ENCODE data around the gene BEND3. TPM values are rescaled to one million over a fixed set of nuclear protein-coding genes. Genes with fewer than 3 reads are reported as not detected.

Gene BEND3
- total RNA-seq, 1 experiment from 2014 or later = 70.2 TPM

- no peaks in the 10 kb centered on the region for H3K9me3 Mint-ChIP-seq
- Histone ChIP-seq H3T11ph (ENCODE audit: low read length) (no peak overlapping the region), H2AK5ac (ENCODE audit: insufficient read length, low read length) (no peak overlapping the region), H3K4me1 (ENCODE audit: insufficient read depth, low read length) (no peaks in the 10 kb centered on the region), H4K8ac (replicated peaks; ENCODE audit: insufficient read length, low read depth, low read length) (no peak overlapping the region), H3K18ac (ENCODE audit: insufficient read length, low read depth, low read length) (no peak overlapping the region), H3K4me2 (ENCODE audit: insufficient read depth, insufficient read length, low read length) (no peak overlapping the region), H3K79me1 (ENCODE audit: insufficient read depth, low read depth, low read length, poor library complexity, severe bottlenecking) (no peaks in the 10 kb centered on the region), H4K20me1 (ENCODE audit: control insufficient read depth, insufficient read depth, insufficient read length) (no peaks in the 10 kb centered on the region), H3K27ac (ENCODE audit: insufficient read length, low read depth, low read length) (no peak overlapping the region), H4K5ac (ENCODE audit: insufficient read length, low read depth, low read length) (no peak overlapping the region), H3K23me2 (ENCODE audit: insufficient read length, low read depth, low read length, poor library complexity, severe bottlenecking) (no peaks in the 10 kb centered on the region), H3K14ac (ENCODE audit: insufficient read depth, low read length) (no peak overlapping the region), H3K9me3 (ENCODE audit: control insufficient read depth, low read depth, low read length) (no peaks in the 10 kb centered on the region), H4K91ac (ENCODE audit: insufficient read length, low read depth, low read length) (no peak overlapping the region), H2BK120ac (ENCODE audit: low read depth, low read length, poor library complexity, severe bottlenecking) (no peak overlapping the region), H3K79me2 (ENCODE audit: insufficient read depth, low read length) (no peaks in the 10 kb centered on the region), H2BK12ac (ENCODE audit: insufficient read length, low read depth, low read length) (no peak overlapping the region), H3K9ac (ENCODE audit: extremely low read depth, insufficient read length, low read length) (no peak overlapping the region), H3K56ac (ENCODE audit: insufficient read length, low read depth, low read length) (no peak overlapping the region), H2BK5ac (ENCODE audit: insufficient read length, low read length) (no peak overlapping the region), H3K4ac (ENCODE audit: low read depth, low read length) (no peak overlapping the region), H3K27me3 (ENCODE audit: insufficient read depth, low read length) (no peaks in the 10 kb centered on the region), H3K23ac (ENCODE audit: insufficient read length, low read depth, low read length) (no peak overlapping the region), H2BK15ac (ENCODE audit: low read depth, low read length) (no peak overlapping the region), H2AFZ (ENCODE audit: low read length) (no peak overlapping the region), H2BK20ac (ENCODE audit: low read depth, low read length, poor library complexity, severe bottlenecking) (no peak overlapping the region)
- DNase-seq = no peak
- H3K36me3 Mint-ChIP-seq (ENCODE audit: insufficient read depth in 1 of 3, low read depth in 3 of 3) = peaks cover 0 to 46% (median 7%) of the 10 kb centered on the region in 3 experiments; a peak in 5 of 7 replicates
- H3K4me1 Mint-ChIP-seq = peaks cover 5 to 11% of the 10 kb centered on the region in 2 experiments; a peak in 3 of 4 replicates
- H3K4me3 Mint-ChIP-seq = no peak overlapping the region
- TF ChIP-seq CTCF (conservative IDR thresholded peaks at IDR 0.05) = no peak
- no CpG with 5 or more reads among the region's 11 CpGs for WGBS (ENCODE audit: extremely low coverage, insufficient read length, low lambda C conversion rate)
- H3K27ac Mint-ChIP-seq = peak overlapping the region in 2 of 3 experiments; percentile 7 to 64; a peak in 2 of 7 replicates
- no peaks in the 10 kb centered on the region for H3K27me3 Mint-ChIP-seq (ENCODE audit: low read depth)
Observed at GRCh38 chr6:107045826-107046675, 69.3 kb downstream of the BEND3 start.

Measured in H9 (cell line).